SK-N-SH treated with all-trans-retinoic acid at 6 μM for 48 hours (cell line): ENCODE results near the gene POLR2E.

Source experiments
- ATAC-seq: fragments of 200-7000 bp; cut with Tn5 transposase; 3 replicates; pipeline ENCODE4 v1.9.1; 2020; ENCODE audit warnings: mild to moderate bottlenecking, moderate library complexity
- ARNTL ChIP-seq: fragments of 450-650 bp; formaldehyde crosslinking; IDR thresholded peaks from 2 replicates; pipeline ENCODE4 v1.5.0; 2020; ENCODE audit warnings: low read depth, mild to moderate bottlenecking, moderate library complexity, borderline replicate concordance
- GLIS3 ChIP-seq: fragments of 250-450 bp; sonication (Bioruptor Pico); IDR thresholded peaks from 2 replicates; pipeline ENCODE4 v1.5.0; 2020; ENCODE audit warnings: mild to moderate bottlenecking, moderate library complexity
- ISL1 ChIP-seq: fragments of 250-450 bp; sonication (Bioruptor Pico); IDR thresholded peaks from 2 replicates; pipeline ENCODE4 v2.1.2; 2022; ENCODE audit warnings: mild to moderate bottlenecking, moderate library complexity
- OSR1 ChIP-seq: fragments of 250-450 bp; sonication (Bioruptor Pico); IDR thresholded peaks from 2 replicates; pipeline ENCODE4 v1.8.0; 2022; ENCODE audit warnings: moderate library complexity, mild to moderate bottlenecking, inconsistent platforms
- PATZ1 ChIP-seq: fragments of 250-450 bp; sonication (Bioruptor Pico); IDR thresholded peaks from 2 replicates; pipeline ENCODE4 v1.8.0; 2020; ENCODE audit warnings: mild to moderate bottlenecking, moderate library complexity, borderline replicate concordance
- POU6F1 ChIP-seq: fragments of 250-450 bp; sonication (Bioruptor Pico); IDR thresholded peaks from 2 replicates; pipeline ENCODE4 v1.8.0; 2021; ENCODE audit warnings: low read depth, mild to moderate bottlenecking, moderate library complexity, borderline replicate concordance
- PPARA ChIP-seq: fragments of 250-450 bp; sonication (Bioruptor Pico); IDR thresholded peaks from 2 replicates; pipeline ENCODE4 v1.5.0; 2020; ENCODE audit warnings: mild to moderate bottlenecking, borderline replicate concordance
- RARB ChIP-seq: fragments of 250-450 bp; sonication (Bioruptor Pico); IDR thresholded peaks from 2 replicates; pipeline ENCODE4 v1.8.0; 2021; ENCODE audit warnings: mild to moderate bottlenecking, moderate library complexity
- SNAI2 ChIP-seq: fragments of 250-450 bp; sonication (Bioruptor Pico); IDR thresholded peaks from 2 replicates; pipeline ENCODE4 v1.5.0; 2020; ENCODE audit warnings: mild to moderate bottlenecking, moderate library complexity
- TCF4 ChIP-seq: fragments of 250-450 bp; sonication (Bioruptor Pico); IDR thresholded peaks from 2 replicates; pipeline ENCODE4 v1.8.0; 2021; ENCODE audit warnings: mild to moderate bottlenecking, moderate library complexity, borderline replicate concordance
- TOX ChIP-seq: fragments of 250-450 bp; sonication (Bioruptor Pico); IDR thresholded peaks from 2 replicates; pipeline ENCODE4 v1.8.0; 2021; ENCODE audit warnings: mild to moderate bottlenecking, moderate library complexity, borderline replicate concordance
- TSHZ2 ChIP-seq: fragments of 250-450 bp; sonication (Bioruptor Pico); IDR thresholded peaks from 2 replicates; pipeline ENCODE4 v1.5.0; 2020; ENCODE audit warnings: mild to moderate bottlenecking, moderate library complexity
- ZC3H10 ChIP-seq: fragments of 250-450 bp; sonication (Bioruptor Pico); IDR thresholded peaks from 2 replicates; pipeline ENCODE4 v1.5.1; 2021; ENCODE audit warnings: mild to moderate bottlenecking, moderate library complexity
- ZFP30 ChIP-seq: fragments of 450-650 bp; formaldehyde crosslinking; IDR thresholded peaks from 2 replicates; pipeline ENCODE4 v1.5.0; 2022; ENCODE audit warnings: mild to moderate bottlenecking, moderate library complexity
- ZNF565 ChIP-seq: fragments of 450-650 bp; formaldehyde crosslinking; conservative IDR thresholded peaks from 2 replicates; pipeline ENCODE4 v1.5.0; 2020; ENCODE audit warnings: low read depth, mild to moderate bottlenecking, moderate library complexity
- ZNF70 ChIP-seq: fragments of 450-650 bp; formaldehyde crosslinking; IDR thresholded peaks from 2 replicates; pipeline ENCODE4 v1.5.0; 2020; ENCODE audit warnings: mild to moderate bottlenecking, moderate library complexity
- ZNF8 ChIP-seq: fragments of 450-650 bp; formaldehyde crosslinking; IDR thresholded peaks from 2 replicates; pipeline ENCODE4 v1.5.0; 2020; ENCODE audit warnings: mild to moderate bottlenecking, moderate library complexity
- TF ChIP-seq, protein P1 (sequence below): fragments of 250-450 bp; sonication (Bioruptor Pico); IDR thresholded peaks from 2 replicates; pipeline ENCODE4 v1.5.1; 2021; ENCODE audit warnings: mild to moderate bottlenecking, moderate library complexity
- TF ChIP-seq, protein P2 (sequence below): fragments of 250-450 bp; sonication (Bioruptor Pico); IDR thresholded peaks from 2 replicates; pipeline ENCODE4 v1.5.1; 2020; ENCODE audit warnings: low read depth, mild to moderate bottlenecking, moderate library complexity

Gene POLR2E

GRCh38 chr19:1093811-1094553 lies 1.2 kb downstream of the POLR2E start (continued):
- TF ChIP-seq TSHZ2 (no peak), PATZ1 (CRISPR knock-in tag) (no peak)
- TF ChIP-seq, all 23 proteins: peak for 0

- TF ChIP-seq TOX (no peak), ZNF70 (CRISPR knock-in tag) (no peak), OSR1 (CRISPR knock-in tag) (no peak), ZNF8 (CRISPR knock-in tag) (no peak), ISL1 (CRISPR knock-in tag) (no peak)
- TF ChIP-seq, protein P1, sequence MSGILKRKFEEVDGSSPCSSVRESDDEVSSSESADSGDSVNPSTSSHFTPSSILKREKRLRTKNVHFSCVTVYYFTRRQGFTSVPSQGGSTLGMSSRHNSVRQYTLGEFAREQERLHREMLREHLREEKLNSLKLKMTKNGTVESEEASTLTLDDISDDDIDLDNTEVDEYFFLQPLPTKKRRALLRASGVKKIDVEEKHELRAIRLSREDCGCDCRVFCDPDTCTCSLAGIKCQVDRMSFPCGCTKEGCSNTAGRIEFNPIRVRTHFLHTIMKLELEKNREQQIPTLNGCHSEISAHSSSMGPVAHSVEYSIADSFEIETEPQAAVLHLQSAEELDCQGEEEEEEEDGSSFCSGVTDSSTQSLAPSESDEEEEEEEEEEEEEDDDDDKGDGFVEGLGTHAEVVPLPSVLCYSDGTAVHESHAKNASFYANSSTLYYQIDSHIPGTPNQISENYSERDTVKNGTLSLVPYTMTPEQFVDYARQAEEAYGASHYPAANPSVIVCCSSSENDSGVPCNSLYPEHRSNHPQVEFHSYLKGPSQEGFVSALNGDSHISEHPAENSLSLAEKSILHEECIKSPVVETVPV (CRISPR knock-in tag), result no peak
- TF ChIP-seq, protein P2, sequence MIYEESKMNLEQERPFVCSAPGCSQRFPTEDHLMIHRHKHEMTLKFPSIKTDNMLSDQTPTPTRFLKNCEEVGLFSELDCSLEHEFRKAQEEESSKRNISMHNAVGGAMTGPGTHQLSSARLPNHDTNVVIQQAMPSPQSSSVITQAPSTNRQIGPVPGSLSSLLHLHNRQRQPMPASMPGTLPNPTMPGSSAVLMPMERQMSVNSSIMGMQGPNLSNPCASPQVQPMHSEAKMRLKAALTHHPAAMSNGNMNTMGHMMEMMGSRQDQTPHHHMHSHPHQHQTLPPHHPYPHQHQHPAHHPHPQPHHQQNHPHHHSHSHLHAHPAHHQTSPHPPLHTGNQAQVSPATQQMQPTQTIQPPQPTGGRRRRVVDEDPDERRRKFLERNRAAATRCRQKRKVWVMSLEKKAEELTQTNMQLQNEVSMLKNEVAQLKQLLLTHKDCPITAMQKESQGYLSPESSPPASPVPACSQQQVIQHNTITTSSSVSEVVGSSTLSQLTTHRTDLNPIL (CRISPR knock-in tag), result no peak
- no peak for ATAC-seq
These were observed 1.8 kb downstream of the POLR2E start for GRCh38 chr19:1093330-1093729.

DNA sequence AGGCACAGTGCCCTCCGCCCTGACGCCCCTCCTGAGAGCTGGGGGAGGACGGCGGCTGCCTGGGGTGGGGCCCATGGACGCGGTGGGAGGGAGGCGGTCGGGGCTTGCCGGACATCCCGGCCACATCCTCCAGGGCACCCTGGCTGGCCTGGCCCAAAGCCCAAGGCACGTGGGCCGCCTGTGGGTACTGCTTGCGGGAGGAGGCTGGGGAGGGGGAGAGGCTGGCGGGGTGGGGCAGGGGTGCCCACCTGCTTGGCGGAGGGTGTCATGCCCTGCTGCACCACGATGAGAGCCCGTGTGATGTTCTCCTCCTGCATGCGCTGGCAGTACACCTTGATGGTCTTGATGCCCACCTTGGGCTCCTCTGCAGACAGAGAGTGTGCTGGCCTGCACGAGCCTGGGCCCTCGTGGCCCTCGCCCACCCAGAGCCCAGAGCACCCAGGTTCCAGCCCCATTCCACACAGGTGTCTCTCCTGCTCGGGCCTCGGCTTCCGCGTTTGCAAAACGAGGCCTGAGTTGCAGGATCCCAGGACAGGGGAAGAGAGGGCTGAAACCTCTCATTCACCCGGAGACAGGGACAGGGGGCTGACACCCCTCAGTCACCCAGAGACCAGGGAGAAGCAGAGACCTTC lies 3.5 kb downstream of the POLR2E start:
- TF ChIP-seq, protein P1 (CRISPR knock-in tag), result no peak
- TF ChIP-seq OSR1 (CRISPR knock-in tag), result no peak
- TF ChIP-seq ISL1 (CRISPR knock-in tag), result no peak
- TF ChIP-seq RARB (CRISPR knock-in tag), result no peak
- TF ChIP-seq TSHZ2, result no peak
- TF ChIP-seq GLIS3, result no peak
- TF ChIP-seq ZC3H10 (CRISPR knock-in tag), result no peak
- no peak for TF ChIP-seq POU6F1
- TF ChIP-seq TOX, result no peak
- no peak for TF ChIP-seq ZNF565 (CRISPR knock-in tag)
- no peak for TF ChIP-seq ARNTL (CRISPR knock-in tag)
- TF ChIP-seq ZFP30 (CRISPR knock-in tag), result no peak
- no peak for TF ChIP-seq SNAI2
- TF ChIP-seq, protein P2 (CRISPR knock-in tag), result no peak
- no peak for TF ChIP-seq TCF4 (CRISPR knock-in tag)
- no peak for TF ChIP-seq PPARA (CRISPR knock-in tag)
- no peak for TF ChIP-seq ZNF8 (CRISPR knock-in tag)
- TF ChIP-seq, all 23 proteins: peak for 0
- ATAC-seq, result no peak
